ENCODE results near the gene SLC25A23.
"Not testable (repeated sequence)": the region's sequence is repeated elsewhere in the genome, so short reads cannot be mapped to it uniquely, and the experiment has no call there.

The SLC25A23 gene

GRCh38 chr19:6457958-6458694 lies 1.5 kb downstream of the SLC25A23 start:
- no peak for DNase-seq (ENCODE audit: low spot score)

GRCh38 chr19:6455924-6456323 lies 3.7 kb downstream of the SLC25A23 start:
- DNase-seq (ENCODE audit: low spot score) = no peak

- DNase-seq (ENCODE audit: low spot score) = no peak
Measured at GRCh38 chr19:6453951-6454565, 5.5 kb downstream of the SLC25A23 start.

- no peak for DNase-seq (ENCODE audit: low spot score)
Measured at GRCh38 chr19:6452899-6453298, 6.7 kb downstream of the SLC25A23 start.

- no peak for DNase-seq (ENCODE audit: low spot score)
Measured at GRCh38 chr19:6452223-6452614, 7.4 kb downstream of the SLC25A23 start.

GRCh38 chr19:6451583-6452222 lies 7.9 kb downstream of the SLC25A23 start:
- DNase-seq (ENCODE audit: low spot score) = no peak

- DNase-seq (ENCODE audit: low spot score) = no peak
Measured at GRCh38 chr19:6450166-6450565, 9.4 kb downstream of the SLC25A23 start.

GRCh38 chr19:6448045-6448444 lies 11.5 kb downstream of the SLC25A23 start:
- no peak for DNase-seq (ENCODE audit: low spot score)

GRCh38 chr19:6446452-6446851 lies 13.1 kb downstream of the SLC25A23 start:
- DNase-seq (ENCODE audit: low spot score) = no peak

GRCh38 chr19:6443986-6444385 lies 15.6 kb downstream of the SLC25A23 start:
- DNase-seq (ENCODE audit: low spot score) = no peak

GRCh38 chr19:6442087-6442688 lies 17.4 kb downstream of the SLC25A23 start:
- DNase-seq (ENCODE audit: low spot score) = no peak

- no peak for DNase-seq (ENCODE audit: low spot score)
Measured at GRCh38 chr19:6440905-6441304, 18.7 kb downstream of the SLC25A23 start.

- DNase-seq (ENCODE audit: low spot score) = no peak
Measured at GRCh38 chr19:6439743-6440142, 19.8 kb downstream of the SLC25A23 start.

- DNase-seq (ENCODE audit: low spot score) = no peak
Measured at GRCh38 chr19:6433663-6434062, 25.9 kb downstream of the SLC25A23 start, which contains the start of gene SLC25A41. TSS of gene SLC25A41 (minus strand) at chr19:6433763. CDS start at chr19:6433693, 70 bp downstream.

- DNase-seq (ENCODE audit: low spot score) = no peak
Measured at GRCh38 chr19:6433165-6433564, 26.4 kb downstream of the SLC25A23 start.

GRCh38 chr19:6431891-6432290 lies 27.7 kb downstream of the SLC25A23 start:
- DNase-seq (ENCODE audit: low spot score) = no peak

GRCh38 chr19:6429419-6430221 lies 30.0 kb downstream of the SLC25A23 start:
- DNase-seq (ENCODE audit: low spot score) = no peak

- DNase-seq (ENCODE audit: low spot score) = not testable (repeated sequence)
Measured at GRCh38 chr19:6428692-6429418, 30.7 kb downstream of the SLC25A23 start.

GRCh38 chr19:6427131-6427530 lies 32.5 kb downstream of the SLC25A23 start:
- no peak for DNase-seq (ENCODE audit: low spot score)

- DNase-seq (ENCODE audit: low spot score) = peak; percentile 6
Measured at GRCh38 chr19:6425732-6426620, 33.6 kb downstream of the SLC25A23 start.

Measured in globus pallidus (tissue), 1 donor.